Measurements from ENCODE around the gene NPPA. TPM values are rescaled to one million over a fixed set of nuclear protein-coding genes. Genes with fewer than 3 reads are reported as not detected.

The NPPA gene
- total RNA-seq, 1 experiment from 2014 or later = not detected

DNA sequence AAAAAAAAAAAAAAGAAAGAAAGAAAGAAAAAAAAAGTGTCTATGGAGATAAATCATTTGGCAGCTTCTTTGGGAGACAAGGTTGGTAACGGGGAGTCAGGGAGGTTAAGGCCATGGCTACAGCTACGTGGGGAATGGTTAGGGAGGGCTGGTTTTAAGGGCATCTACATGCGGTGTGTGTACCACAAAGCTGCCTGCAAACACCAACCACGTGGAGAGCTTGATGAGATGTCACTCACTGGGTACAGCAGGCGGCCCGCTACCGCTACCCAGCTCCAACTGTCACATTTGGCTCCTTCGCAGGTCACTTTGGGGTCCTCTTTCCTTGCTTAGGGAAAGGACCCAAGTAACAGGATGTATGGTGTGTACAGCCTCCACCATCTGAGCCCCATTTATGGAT, 6.9 kb upstream of the NPPA start:
- H3K4me3 ChIP-seq (replicated peaks in 1 of 2; ENCODE audit: low read depth in 1 of 2, low read length in 2 of 2) = no peak overlapping the region
- ATAC-seq (no peak), DNase-seq (ENCODE audit: low read depth, low spot score) (no peak)
- BruUV-seq (replicated peaks) = no TSS peak
- RAD21 ChIA-PET (ENCODE audit: low non-redundant PET in 1 of 2, low total read pairs in 2 of 2, uncharacterized antibody in 2 of 2, unreplicated experiment in 2 of 2) = no interaction called here
- H3K9ac ChIP-seq (ENCODE audit: low read length) = no peak overlapping the region
- no peak overlapping the region for H3K4me2 ChIP-seq (ENCODE audit: low read length)
- POLR2A ChIA-PET = interaction anchor here (2.0 kb wide), 1 partner anchor 54 kb away, joined by 7 read pairs; no protein-coding TSS in a partner anchor
- CTCF ChIA-PET = no interaction called here
- peaks cover 36% of the 10 kb centered on the region for H3K27me3 ChIP-seq (ENCODE audit: insufficient read depth, low read length)
- no peak overlapping the region for H2AFZ ChIP-seq (ENCODE audit: low read depth, low read length, poor library complexity, severe bottlenecking)
- H3K9me3 ChIP-seq (ENCODE audit: control insufficient read depth in 1 of 2, insufficient read depth in 1 of 2, low read depth in 1 of 2, low read length in 2 of 2) = no peaks in the 10 kb centered on the region
- intact Hi-C loops (cut with micrococcal nuclease) = no loop called here
- H3K27ac ChIP-seq (ENCODE audit: low read depth, low read length) = no peak overlapping the region
- H3K4me1 ChIP-seq (ENCODE audit: control insufficient read depth in 1 of 2, insufficient read depth in 2 of 2, low read length in 2 of 2) = 0 out of 4 replicates have a peak, but pooled peaks cover 0 to 3% of the 10 kb centered on the region in 2 experiments
- H3K79me2 ChIP-seq (ENCODE audit: insufficient read depth, low read length) = no peaks in the 10 kb centered on the region
- H4K20me1 ChIP-seq (ENCODE audit: insufficient read depth) = no peaks in the 10 kb centered on the region
- TF ChIP-seq YY1 (IDR thresholded peaks at IDR 0.05; ENCODE audit: extremely low read depth, insufficient replicate concordance, low read depth, low read length) = no peak
- H3K9me2 ChIP-seq (ENCODE audit: insufficient read depth) = no peaks in the 10 kb centered on the region
- H3K36me3 ChIP-seq (ENCODE audit: control insufficient read depth in 1 of 2, insufficient read depth in 2 of 2, low read length in 2 of 2) = no peaks in the 10 kb centered on the region

DNA sequence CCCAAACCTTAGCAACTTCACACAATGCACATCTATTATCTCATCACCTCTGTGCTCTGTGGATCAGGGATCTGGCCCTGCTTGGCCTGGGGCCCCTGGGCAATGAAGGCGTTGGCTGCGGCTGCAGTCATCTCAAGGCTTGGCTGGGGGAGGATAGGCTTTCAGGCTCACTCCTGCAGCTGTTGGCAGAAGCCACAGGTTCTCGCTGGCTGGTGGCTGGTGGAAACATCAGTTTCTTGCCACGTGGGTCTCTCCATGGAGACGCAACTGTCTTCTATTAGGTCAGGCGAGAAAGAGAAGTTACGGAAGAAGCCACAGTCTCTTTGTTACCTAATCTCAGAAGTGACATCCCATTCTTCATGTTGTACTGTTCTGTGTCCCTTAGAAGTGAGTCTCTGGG, 3.6 kb upstream of the NPPA start:
- ATAC-seq (no peak), DNase-seq (ENCODE audit: low read depth, low spot score) (no peak)
- H3K27me3 ChIP-seq (ENCODE audit: insufficient read depth, low read length) = peaks cover 9% of the 10 kb centered on the region; the same call in 1 of the 2 replicates
- H3K9me2 ChIP-seq (ENCODE audit: insufficient read depth) = no peaks in the 10 kb centered on the region
- ChIA-PET POLR2A (no interaction called here), RAD21 (ENCODE audit: low non-redundant PET in 1 of 2, low total read pairs in 2 of 2, uncharacterized antibody in 2 of 2, unreplicated experiment in 2 of 2) (no interaction called here), CTCF (no interaction called here)
- H3K4me2 ChIP-seq (ENCODE audit: low read length) = no peak overlapping the region
- intact Hi-C loops (cut with micrococcal nuclease) = no loop called here
- H2AFZ ChIP-seq (ENCODE audit: low read depth, low read length, poor library complexity, severe bottlenecking) = no peak overlapping the region
- no TSS peak for BruUV-seq (replicated peaks)
- no peak overlapping the region for H3K4me3 ChIP-seq (replicated peaks in 1 of 2; ENCODE audit: low read depth in 1 of 2, low read length in 2 of 2)
- H3K4me1 ChIP-seq (ENCODE audit: control insufficient read depth in 1 of 2, insufficient read depth in 2 of 2, low read length in 2 of 2) = 0 out of 4 replicates have a peak, but pooled peaks cover 0 to 3% of the 10 kb centered on the region in 2 experiments
- no peaks in the 10 kb centered on the region for H3K9me3 ChIP-seq (ENCODE audit: control insufficient read depth in 1 of 2, insufficient read depth in 1 of 2, low read depth in 1 of 2, low read length in 2 of 2)
- no peaks in the 10 kb centered on the region for H3K79me2 ChIP-seq (ENCODE audit: insufficient read depth, low read length)
- H3K36me3 ChIP-seq (ENCODE audit: control insufficient read depth in 1 of 2, insufficient read depth in 2 of 2, low read length in 2 of 2) = no peaks in the 10 kb centered on the region
- no peaks in the 10 kb centered on the region for H4K20me1 ChIP-seq (ENCODE audit: insufficient read depth)
- no peak overlapping the region for H3K27ac ChIP-seq (ENCODE audit: low read depth, low read length)
- H3K9ac ChIP-seq (ENCODE audit: low read length) = no peak overlapping the region
- TF ChIP-seq SP1 (IDR thresholded peaks at IDR 0.05; ENCODE audit: low read depth) = no peak
- TF ChIP-seq, protein P1, sequence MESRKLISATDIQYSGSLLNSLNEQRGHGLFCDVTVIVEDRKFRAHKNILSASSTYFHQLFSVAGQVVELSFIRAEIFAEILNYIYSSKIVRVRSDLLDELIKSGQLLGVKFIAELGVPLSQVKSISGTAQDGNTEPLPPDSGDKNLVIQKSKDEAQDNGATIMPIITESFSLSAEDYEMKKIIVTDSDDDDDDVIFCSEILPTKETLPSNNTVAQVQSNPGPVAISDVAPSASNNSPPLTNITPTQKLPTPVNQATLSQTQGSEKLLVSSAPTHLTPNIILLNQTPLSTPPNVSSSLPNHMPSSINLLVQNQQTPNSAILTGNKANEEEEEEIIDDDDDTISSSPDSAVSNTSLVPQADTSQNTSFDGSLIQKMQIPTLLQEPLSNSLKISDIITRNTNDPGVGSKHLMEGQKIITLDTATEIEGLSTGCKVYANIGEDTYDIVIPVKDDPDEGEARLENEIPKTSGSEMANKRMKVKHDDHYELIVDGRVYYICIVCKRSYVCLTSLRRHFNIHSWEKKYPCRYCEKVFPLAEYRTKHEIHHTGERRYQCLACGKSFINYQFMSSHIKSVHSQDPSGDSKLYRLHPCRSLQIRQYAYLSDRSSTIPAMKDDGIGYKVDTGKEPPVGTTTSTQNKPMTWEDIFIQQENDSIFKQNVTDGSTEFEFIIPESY (IDR thresholded peaks at IDR 0.05; ENCODE audit: extremely low read depth, insufficient replicate concordance, low read length) = no peak
- TF ChIP-seq, protein P2, sequence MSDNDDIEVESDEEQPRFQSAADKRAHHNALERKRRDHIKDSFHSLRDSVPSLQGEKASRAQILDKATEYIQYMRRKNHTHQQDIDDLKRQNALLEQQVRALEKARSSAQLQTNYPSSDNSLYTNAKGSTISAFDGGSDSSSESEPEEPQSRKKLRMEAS (IDR thresholded peaks at IDR 0.05) = no peak
- TF ChIP-seq YY1 (IDR thresholded peaks at IDR 0.05; ENCODE audit: extremely low read depth, insufficient replicate concordance, low read depth, low read length) = no peak
- no peak for TF ChIP-seq JUND (IDR thresholded peaks at IDR 0.05)
- TF ChIP-seq EZH2phosphoT487 (IDR thresholded peaks at IDR 0.05; ENCODE audit: borderline replicate concordance) = no peak
- no peak for TF ChIP-seq SIN3A (IDR thresholded peaks at IDR 0.05; ENCODE audit: low read depth)
- no peak for TF ChIP-seq ZNF274 (IDR thresholded peaks at IDR 0.05; ENCODE audit: low read depth, low read length)
- TF ChIP-seq, protein P3, sequence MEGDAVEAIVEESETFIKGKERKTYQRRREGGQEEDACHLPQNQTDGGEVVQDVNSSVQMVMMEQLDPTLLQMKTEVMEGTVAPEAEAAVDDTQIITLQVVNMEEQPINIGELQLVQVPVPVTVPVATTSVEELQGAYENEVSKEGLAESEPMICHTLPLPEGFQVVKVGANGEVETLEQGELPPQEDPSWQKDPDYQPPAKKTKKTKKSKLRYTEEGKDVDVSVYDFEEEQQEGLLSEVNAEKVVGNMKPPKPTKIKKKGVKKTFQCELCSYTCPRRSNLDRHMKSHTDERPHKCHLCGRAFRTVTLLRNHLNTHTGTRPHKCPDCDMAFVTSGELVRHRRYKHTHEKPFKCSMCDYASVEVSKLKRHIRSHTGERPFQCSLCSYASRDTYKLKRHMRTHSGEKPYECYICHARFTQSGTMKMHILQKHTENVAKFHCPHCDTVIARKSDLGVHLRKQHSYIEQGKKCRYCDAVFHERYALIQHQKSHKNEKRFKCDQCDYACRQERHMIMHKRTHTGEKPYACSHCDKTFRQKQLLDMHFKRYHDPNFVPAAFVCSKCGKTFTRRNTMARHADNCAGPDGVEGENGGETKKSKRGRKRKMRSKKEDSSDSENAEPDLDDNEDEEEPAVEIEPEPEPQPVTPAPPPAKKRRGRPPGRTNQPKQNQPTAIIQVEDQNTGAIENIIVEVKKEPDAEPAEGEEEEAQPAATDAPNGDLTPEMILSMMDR (IDR thresholded peaks at IDR 0.05 in 2 of 3, conservative IDR thresholded peaks at IDR 0.05 in 1 of 3; ENCODE audit: borderline replicate concordance in 1 of 3, insufficient read depth in 1 of 3, low read depth in 2 of 3, low read length in 2 of 3) = no peak
- TF ChIP-seq ZFX (IDR thresholded peaks at IDR 0.05) = no peak
- TF ChIP-seq POLR2AphosphoS5 (IDR thresholded peaks at IDR 0.05; ENCODE audit: low read depth, low read length) = no peak
- TF ChIP-seq TCF7L2 (IDR thresholded peaks at IDR 0.05; ENCODE audit: borderline replicate concordance, extremely low read depth, insufficient read depth, insufficient read length) = no peak
